WTC11 (cell line): Measurements from ENCODE around the gene UGT1A9.

ENCODE experiments used
- CDX4 ChIP-seq: fragments of 250-450 bp; sonication (Bioruptor Pico); IDR thresholded peaks from 2 replicates; pipeline ENCODE4 v1.9.0; 2021; ENCODE audit warnings: moderate library complexity, mild to moderate bottlenecking, inconsistent platforms, borderline replicate concordance
- MAX ChIP-seq: sonication (generic); formaldehyde crosslinking; IDR thresholded peaks from 2 replicates; pipeline ENCODE4 v1.8.0; 2022; ENCODE audit warnings: mild to moderate bottlenecking, missing genetic modification reagents

- no peak for TF ChIP-seq MAX
- TF ChIP-seq CDX4: no peak
Measured at GRCh38 chr2:233673896-233674295, 2.2 kb downstream of the UGT1A9 start.
